Thyroid gland (tissue), 4 donors: ENCODE data around the gene ADAMTS20.

Experiments used
- CTCF ChIP-seq, 6 experiments: fragments of 200-600 bp in 3 of 6; fragments of 450-650 bp in 3 of 6; sonication (generic) in 3 of 6; IDR thresholded peaks; one replicate each; pipeline ENCODE4 v1.5.1; 2016 to 2019; ENCODE audit warnings: antibody characterized with exemption in 6 of 6, mild to moderate bottlenecking in 2 of 6, inconsistent platforms in 1 of 6, moderate library complexity in 1 of 6
- POLR2A ChIP-seq, 2 donors: fragments of 450-650 bp; IDR thresholded peaks; one replicate each; pipeline ENCODE4 v1.6.1; 2017; ENCODE audit warnings: antibody characterized with exemption in 2 of 2, mild to moderate bottlenecking in 2 of 2, moderate library complexity in 1 of 2

- TF ChIP-seq CTCF (IDR thresholded peaks at IDR 0.05) (no peak), POLR2A (IDR thresholded peaks at IDR 0.05) (no peak)
These were observed 26.8 kb upstream of the ADAMTS20 start for GRCh38 chr12:43578782-43579181.
